GM12878 (cell line): ENCODE results near the gene DDIT4. TPM values are rescaled to one million over a fixed set of nuclear protein-coding genes. Genes with fewer than 3 reads are reported as not detected.

Experiments used
- BCL11A ChIP-seq: IDR thresholded peaks from 2 replicates; pipeline ENCODE4 v1.6.1; 2011; ENCODE audit warnings: low read depth, low read length
- BMI1 ChIP-seq: fragments of 450-650 bp; IDR thresholded peaks from 2 replicates; pipeline ENCODE4 v1.6.1; 2016; ENCODE audit warnings: mild to moderate bottlenecking, moderate library complexity, borderline replicate concordance
- BRCA1 ChIP-seq: IDR thresholded peaks from 2 replicates; pipeline ENCODE4 v1.6.1; 2011; ENCODE audit warnings: low read depth, low read length, improper control_type of control experiment
- CBX3 ChIP-seq: fragments of 200-600 bp; sonication (generic); IDR thresholded peaks from 2 replicates; pipeline ENCODE4 v1.6.1; 2016; ENCODE audit warnings: low read depth, borderline replicate concordance
- CREB1 ChIP-seq: IDR thresholded peaks from 2 replicates; pipeline ENCODE4 v1.6.1; 2012; ENCODE audit warnings: low read depth, mild to moderate bottlenecking, inconsistent platforms
- EZH2 ChIP-seq: IDR thresholded peaks from 2 replicates; pipeline ENCODE4 v1.6.1; 2012; ENCODE audit warnings: low read depth, mild to moderate bottlenecking, control low read depth, inconsistent platforms, low read length, borderline replicate concordance; ENCODE audit not compliant: control insufficient read depth
- HDAC2 ChIP-seq: fragments of 200-600 bp; sonication (generic); IDR thresholded peaks from 2 replicates; pipeline ENCODE4 v1.6.1; 2017
- IKZF1 ChIP-seq: fragments of 450-650 bp; conservative IDR thresholded peaks from 2 replicates; pipeline ENCODE4 v1.6.1; 2017; ENCODE audit warnings: antibody characterized with exemption, mild to moderate bottlenecking
- IRF4 ChIP-seq: IDR thresholded peaks from 2 replicates; pipeline ENCODE4 v1.6.1; 2011; ENCODE audit warnings: low read depth, low read length
- KAT2A ChIP-seq: conservative IDR thresholded peaks from 2 replicates; pipeline ENCODE4 v1.6.1; 2011; ENCODE audit warnings: low read depth, low read length; ENCODE audit not compliant: control insufficient read depth
- KLF5 ChIP-seq: fragments of 450-650 bp; IDR thresholded peaks from 2 replicates; pipeline ENCODE4 v1.6.1; 2014; ENCODE audit warnings: mild to moderate bottlenecking; ENCODE audit not compliant: partially characterized antibody
- LARP7 ChIP-seq: fragments of 450-650 bp; IDR thresholded peaks from 2 replicates; pipeline ENCODE4 v1.6.1; 2017; ENCODE audit warnings: mild to moderate bottlenecking
- MEF2B ChIP-seq: fragments of 450-650 bp; IDR thresholded peaks from 2 replicates; pipeline ENCODE4 v1.6.1; 2018; ENCODE audit warnings: mild to moderate bottlenecking, moderate library complexity; ENCODE audit not compliant: partially characterized antibody, poor library complexity, severe bottlenecking
- PML ChIP-seq: IDR thresholded peaks from 2 replicates; pipeline ENCODE4 v1.6.1; 2012; ENCODE audit warnings: low read length, inconsistent platforms
- RCOR1 ChIP-seq: conservative IDR thresholded peaks from 2 replicates; pipeline ENCODE4 v1.6.1; 2012; ENCODE audit warnings: low read depth, low read length, improper control_type of control experiment
- SIX5 ChIP-seq: IDR thresholded peaks from 2 replicates; pipeline ENCODE4 v1.6.1; 2011; ENCODE audit warnings: mild to moderate bottlenecking, low read depth, low read length, moderate library complexity; ENCODE audit not compliant: severe bottlenecking
- SMC3 ChIP-seq: IDR thresholded peaks from 2 replicates; pipeline ENCODE4 v1.6.1; 2011; ENCODE audit warnings: low read length, improper control_type of control experiment, borderline replicate concordance
- SRF ChIP-seq, 2 experiments: IDR thresholded peaks; 2 replicates each; pipeline ENCODE4 v1.6.1; 2011; ENCODE audit warnings: low read depth in 2 of 2, low read length in 2 of 2, mild to moderate bottlenecking in 1 of 2, moderate library complexity in 1 of 2
- polyA plus RNA-seq, 11 experiments: library from polyadenylated mRNA; depleted of rRNA in 4 of 11; unstranded in 6 of 11; stranded (reverse) in 5 of 11; fragments of >200 nt; fragmentation: Nextera tagmentation in 4 of 11; fragmentation: Illumina TruSeq in 1 of 11; extraction: Ambion mirVana in 4 of 11; extraction: Trizol in 1 of 11; gene quantifications; 1 replicate in 1 of 11; 2 replicates in 10 of 11; pipeline versions ENCODE4 v1.2.1 to v1.2.3, GENCODE V29; 2011 to 2016; ENCODE audit warnings: inconsistent platforms in 2 of 11, missing spikeins in 2 of 11, low read depth in 1 of 11
- total RNA-seq, 4 experiments: library from RNA; depleted of rRNA in 3 of 4; stranded (reverse); fragments of >200 nt in 3 of 4; fragmentation: Illumina TruSeq in 1 of 4; extraction: Trizol in 1 of 4; gene quantifications; 2 replicates each; pipeline versions ENCODE4 v1.2.1 to v1.2.3, GENCODE V29; 2013 to 2021
- TF ChIP-seq, protein P1 (sequence below): IDR thresholded peaks from 2 replicates; pipeline ENCODE4 v1.6.1; 2011; ENCODE audit warnings: borderline replicate concordance, low read depth, mild to moderate bottlenecking, moderate library complexity, low read length; ENCODE audit not compliant: insufficient read depth, poor library complexity, severe bottlenecking
- TF ChIP-seq, protein P2 (sequence below): fragments of 450-650 bp; IDR thresholded peaks from 2 replicates; pipeline ENCODE4 v1.6.1; 2017; ENCODE audit warnings: mild to moderate bottlenecking, moderate library complexity
- TF ChIP-seq, protein P3 (sequence below): fragments of 450-650 bp; IDR thresholded peaks from 2 replicates; pipeline ENCODE4 v1.6.1; 2016; ENCODE audit warnings: mild to moderate bottlenecking, moderate library complexity, borderline replicate concordance

The DDIT4 gene
- total and polyA plus RNA-seq, 10 of the 15 experiments (the other 5 are each of a cell fraction or from before 2014, with no cell fraction given): 2.1 to 277 (median 183) TPM

DNA sequence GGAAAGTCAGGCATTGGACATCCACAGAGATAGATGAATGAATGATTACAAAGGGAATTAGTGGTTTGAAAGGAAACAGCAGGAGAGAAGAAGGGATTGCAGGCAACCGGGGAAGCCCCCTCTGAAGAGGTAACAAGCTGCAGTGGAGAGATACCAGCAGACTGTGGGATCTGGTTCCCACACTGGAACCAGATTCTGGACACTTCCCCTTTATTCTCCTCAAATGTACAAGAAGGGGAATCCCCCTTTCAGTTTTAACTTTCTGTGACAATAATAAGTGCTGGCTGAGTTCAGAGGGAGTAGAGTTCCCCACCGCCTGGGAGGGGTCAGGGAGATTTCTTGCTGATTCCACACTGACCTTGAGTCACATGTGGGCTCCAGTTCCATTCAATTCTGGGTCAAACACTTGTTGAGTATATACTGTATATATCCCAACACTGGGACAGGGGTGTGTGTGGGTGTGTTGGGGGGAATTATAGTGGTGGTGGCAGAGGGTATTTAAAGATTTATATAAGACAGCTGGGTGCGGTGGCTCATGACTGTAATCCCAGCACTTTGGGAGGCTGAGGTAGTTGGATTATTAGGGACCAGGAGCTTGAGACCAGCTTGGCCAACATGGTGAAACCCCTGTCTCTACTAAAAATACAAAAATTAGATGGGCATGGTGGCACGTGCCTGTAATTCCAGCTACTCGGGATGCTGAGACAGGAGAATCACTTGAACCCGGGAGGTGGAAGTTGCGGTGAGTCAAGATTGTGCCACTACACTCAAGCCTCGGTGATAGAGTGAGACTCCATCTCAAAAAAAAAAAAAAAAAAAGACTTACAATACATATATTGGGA is 16.5 kb upstream of the DDIT4 start (continued):
- TF ChIP-seq MEF2B: peak; percentile 80
- no peak for TF ChIP-seq CBX3
- no peak for TF ChIP-seq LARP7
- no peak for TF ChIP-seq SIX5
- no peak for TF ChIP-seq BMI1
- TF ChIP-seq, protein P1, sequence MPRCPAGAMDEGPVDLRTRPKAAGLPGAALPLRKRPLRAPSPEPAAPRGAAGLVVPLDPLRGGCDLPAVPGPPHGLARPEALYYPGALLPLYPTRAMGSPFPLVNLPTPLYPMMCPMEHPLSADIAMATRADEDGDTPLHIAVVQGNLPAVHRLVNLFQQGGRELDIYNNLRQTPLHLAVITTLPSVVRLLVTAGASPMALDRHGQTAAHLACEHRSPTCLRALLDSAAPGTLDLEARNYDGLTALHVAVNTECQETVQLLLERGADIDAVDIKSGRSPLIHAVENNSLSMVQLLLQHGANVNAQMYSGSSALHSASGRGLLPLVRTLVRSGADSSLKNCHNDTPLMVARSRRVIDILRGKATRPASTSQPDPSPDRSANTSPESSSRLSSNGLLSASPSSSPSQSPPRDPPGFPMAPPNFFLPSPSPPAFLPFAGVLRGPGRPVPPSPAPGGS: peak; percentile 94
- 0 out of 2 replicates have a peak, but pooled peaks have one; percentile 29 for TF ChIP-seq CREB1
- peak; percentile 44 for TF ChIP-seq KLF5
- TF ChIP-seq, protein P2, sequence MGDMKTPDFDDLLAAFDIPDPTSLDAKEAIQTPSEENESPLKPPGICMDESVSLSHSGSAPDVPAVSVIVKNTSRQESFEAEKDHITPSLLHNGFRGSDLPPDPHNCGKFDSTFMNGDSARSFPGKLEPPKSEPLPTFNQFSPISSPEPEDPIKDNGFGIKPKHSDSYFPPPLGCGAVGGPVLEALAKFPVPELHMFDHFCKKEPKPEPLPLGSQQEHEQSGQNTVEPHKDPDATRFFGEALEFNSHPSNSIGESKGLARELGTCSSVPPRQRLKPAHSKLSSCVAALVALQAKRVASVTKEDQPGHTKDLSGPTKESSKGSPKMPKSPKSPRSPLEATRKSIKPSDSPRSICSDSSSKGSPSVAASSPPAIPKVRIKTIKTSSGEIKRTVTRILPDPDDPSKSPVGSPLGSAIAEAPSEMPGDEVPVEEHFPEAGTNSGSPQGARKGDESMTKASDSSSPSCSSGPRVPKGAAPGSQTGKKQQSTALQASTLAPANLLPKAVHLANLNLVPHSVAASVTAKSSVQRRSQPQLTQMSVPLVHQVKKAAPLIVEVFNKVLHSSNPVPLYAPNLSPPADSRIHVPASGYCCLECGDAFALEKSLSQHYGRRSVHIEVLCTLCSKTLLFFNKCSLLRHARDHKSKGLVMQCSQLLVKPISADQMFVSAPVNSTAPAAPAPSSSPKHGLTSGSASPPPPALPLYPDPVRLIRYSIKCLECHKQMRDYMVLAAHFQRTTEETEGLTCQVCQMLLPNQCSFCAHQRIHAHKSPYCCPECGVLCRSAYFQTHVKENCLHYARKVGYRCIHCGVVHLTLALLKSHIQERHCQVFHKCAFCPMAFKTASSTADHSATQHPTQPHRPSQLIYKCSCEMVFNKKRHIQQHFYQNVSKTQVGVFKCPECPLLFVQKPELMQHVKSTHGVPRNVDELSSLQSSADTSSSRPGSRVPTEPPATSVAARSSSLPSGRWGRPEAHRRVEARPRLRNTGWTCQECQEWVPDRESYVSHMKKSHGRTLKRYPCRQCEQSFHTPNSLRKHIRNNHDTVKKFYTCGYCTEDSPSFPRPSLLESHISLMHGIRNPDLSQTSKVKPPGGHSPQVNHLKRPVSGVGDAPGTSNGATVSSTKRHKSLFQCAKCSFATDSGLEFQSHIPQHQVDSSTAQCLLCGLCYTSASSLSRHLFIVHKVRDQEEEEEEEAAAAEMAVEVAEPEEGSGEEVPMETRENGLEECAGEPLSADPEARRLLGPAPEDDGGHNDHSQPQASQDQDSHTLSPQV: peak; percentile 82
- TF ChIP-seq SRF (IDR thresholded peaks at IDR 0.05; ENCODE audit: low read depth in 2 of 2, low read length in 2 of 2): no peak
- TF ChIP-seq BCL11A: peak; percentile 43
- no peak for TF ChIP-seq SMC3
- TF ChIP-seq PML: 0 out of 2 replicates have a peak, but pooled peaks have one; percentile 47
- TF ChIP-seq BRCA1: no peak
- TF ChIP-seq HDAC2: no peak
- TF ChIP-seq IKZF1: peak; percentile 98
- TF ChIP-seq RCOR1: no peak
- TF ChIP-seq KAT2A: no peak
- TF ChIP-seq, protein P3, sequence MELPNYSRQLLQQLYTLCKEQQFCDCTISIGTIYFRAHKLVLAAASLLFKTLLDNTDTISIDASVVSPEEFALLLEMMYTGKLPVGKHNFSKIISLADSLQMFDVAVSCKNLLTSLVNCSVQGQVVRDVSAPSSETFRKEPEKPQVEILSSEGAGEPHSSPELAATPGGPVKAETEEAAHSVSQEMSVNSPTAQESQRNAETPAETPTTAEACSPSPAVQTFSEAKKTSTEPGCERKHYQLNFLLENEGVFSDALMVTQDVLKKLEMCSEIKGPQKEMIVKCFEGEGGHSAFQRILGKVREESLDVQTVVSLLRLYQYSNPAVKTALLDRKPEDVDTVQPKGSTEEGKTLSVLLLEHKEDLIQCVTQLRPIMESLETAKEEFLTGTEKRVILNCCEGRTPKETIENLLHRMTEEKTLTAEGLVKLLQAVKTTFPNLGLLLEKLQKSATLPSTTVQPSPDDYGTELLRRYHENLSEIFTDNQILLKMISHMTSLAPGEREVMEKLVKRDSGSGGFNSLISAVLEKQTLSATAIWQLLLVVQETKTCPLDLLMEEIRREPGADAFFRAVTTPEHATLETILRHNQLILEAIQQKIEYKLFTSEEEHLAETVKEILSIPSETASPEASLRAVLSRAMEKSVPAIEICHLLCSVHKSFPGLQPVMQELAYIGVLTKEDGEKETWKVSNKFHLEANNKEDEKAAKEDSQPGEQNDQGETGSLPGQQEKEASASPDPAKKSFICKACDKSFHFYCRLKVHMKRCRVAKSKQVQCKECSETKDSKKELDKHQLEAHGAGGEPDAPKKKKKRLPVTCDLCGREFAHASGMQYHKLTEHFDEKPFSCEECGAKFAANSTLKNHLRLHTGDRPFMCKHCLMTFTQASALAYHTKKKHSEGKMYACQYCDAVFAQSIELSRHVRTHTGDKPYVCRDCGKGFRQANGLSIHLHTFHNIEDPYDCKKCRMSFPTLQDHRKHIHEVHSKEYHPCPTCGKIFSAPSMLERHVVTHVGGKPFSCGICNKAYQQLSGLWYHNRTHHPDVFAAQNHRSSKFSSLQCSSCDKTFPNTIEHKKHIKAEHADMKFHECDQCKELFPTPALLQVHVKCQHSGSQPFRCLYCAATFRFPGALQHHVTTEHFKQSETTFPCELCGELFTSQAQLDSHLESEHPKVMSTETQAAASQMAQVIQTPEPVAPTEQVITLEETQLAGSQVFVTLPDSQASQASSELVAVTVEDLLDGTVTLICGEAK: no peak
- peak; percentile 59 for TF ChIP-seq IRF4
- no peak for TF ChIP-seq EZH2
